Nephron (organoid): ENCODE data around the gene NCKIPSD.

Experiments
- H3K27ac Mint-ChIP-seq, 3 experiments: 2 replicates each; pipeline ENCODE4 v1.8.0; 2020; ENCODE audit warnings: mixed read lengths in 3 of 3, mild to moderate bottlenecking in 2 of 3, moderate library complexity in 1 of 3
- H3K27me3 Mint-ChIP-seq: 2 replicates; pipeline ENCODE4 v1.8.0; 2021; ENCODE audit warnings: low read depth, mild to moderate bottlenecking, moderate library complexity, mixed read lengths
- H3K36me3 Mint-ChIP-seq: 2 replicates; pipeline ENCODE4 v1.8.0; 2020; ENCODE audit warnings: low read depth, mixed read lengths
- H3K4me1 Mint-ChIP-seq: 2 replicates; pipeline ENCODE4 v1.8.0; 2020; ENCODE audit warnings: mixed read lengths
- H3K4me3 Mint-ChIP-seq, 3 experiments: 2 replicates each; pipeline ENCODE4 v1.8.0; 2020; ENCODE audit warnings: mild to moderate bottlenecking in 3 of 3, mixed read lengths in 3 of 3, moderate library complexity in 2 of 3
- H3K9me3 Mint-ChIP-seq: 2 replicates; pipeline ENCODE4 v1.8.0; 2020; ENCODE audit warnings: mixed read lengths
- CTCF ChIP-seq, 3 experiments: fragments of 200-600 bp; sonication (generic); IDR thresholded peaks; one replicate each; pipeline ENCODE4 v1.5.0; 2021; ENCODE audit warnings: antibody characterized with exemption in 3 of 3; ENCODE audit not compliant: unreplicated experiment in 3 of 3

The NCKIPSD gene

DNA sequence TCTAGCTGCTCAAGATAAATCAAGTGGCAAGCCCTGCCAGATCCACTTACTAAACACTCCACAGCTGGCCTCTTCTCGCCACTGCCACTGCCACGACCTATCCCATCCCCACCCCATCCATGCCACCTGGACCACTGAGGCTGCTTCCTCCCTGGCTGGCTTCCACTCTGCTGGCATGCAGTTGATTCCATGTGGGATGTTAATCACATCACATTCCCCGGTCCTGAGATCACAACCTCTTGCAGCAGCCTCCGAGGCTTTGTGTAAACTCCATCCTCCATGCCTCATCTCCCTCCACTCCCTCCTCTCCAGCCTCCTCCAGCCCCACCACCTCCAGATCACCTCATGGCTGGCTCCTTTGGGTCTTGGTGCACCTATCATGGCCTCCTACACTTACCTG is 7.7 kb downstream of the NCKIPSD start:
- TF ChIP-seq CTCF (IDR thresholded peaks at IDR 0.05; ENCODE audit: unreplicated experiment in 3 of 3): no peak
- Mint-ChIP-seq H3K9me3 (no peaks in the 10 kb centered on the region), H3K27me3 (no peaks in the 10 kb centered on the region), H3K4me3 (no peak overlapping the region), H3K4me1 (peaks cover 3% of the 10 kb centered on the region), H3K27ac (no peak overlapping the region), H3K36me3 (peaks cover 41% of the 10 kb centered on the region)

GRCh38 chr3:48674505-48674904 is 11.2 kb downstream of the NCKIPSD start:
- H3K27ac Mint-ChIP-seq: no peak overlapping the region
- H3K9me3 Mint-ChIP-seq: no peaks in the 10 kb centered on the region
- no peaks in the 10 kb centered on the region for H3K27me3 Mint-ChIP-seq
- TF ChIP-seq CTCF (IDR thresholded peaks at IDR 0.05; ENCODE audit: unreplicated experiment in 3 of 3): no peak
- H3K36me3 Mint-ChIP-seq: peaks cover 38% of the 10 kb centered on the region
- no peak overlapping the region for H3K4me3 Mint-ChIP-seq
- H3K4me1 Mint-ChIP-seq: no peaks in the 10 kb centered on the region

GRCh38 chr3:48672522-48672921 is 13.2 kb downstream of the NCKIPSD start:
- no peak for TF ChIP-seq CTCF (IDR thresholded peaks at IDR 0.05; ENCODE audit: unreplicated experiment in 3 of 3)
- H3K27me3 Mint-ChIP-seq: no peaks in the 10 kb centered on the region
- peaks cover 23% of the 10 kb centered on the region for H3K36me3 Mint-ChIP-seq
- no peaks in the 10 kb centered on the region for H3K9me3 Mint-ChIP-seq
- no peak overlapping the region for H3K27ac Mint-ChIP-seq
- no peak overlapping the region for H3K4me3 Mint-ChIP-seq
- no peaks in the 10 kb centered on the region for H3K4me1 Mint-ChIP-seq

- peaks cover 11% of the 10 kb centered on the region for H3K27me3 Mint-ChIP-seq
- TF ChIP-seq CTCF (IDR thresholded peaks at IDR 0.05; ENCODE audit: unreplicated experiment in 3 of 3): no peak
- peaks cover 10% of the 10 kb centered on the region for H3K4me1 Mint-ChIP-seq
- no peak overlapping the region for H3K27ac Mint-ChIP-seq
- H3K9me3 Mint-ChIP-seq: no peaks in the 10 kb centered on the region
- H3K36me3 Mint-ChIP-seq: no peaks in the 10 kb centered on the region
- H3K4me3 Mint-ChIP-seq: peak overlapping the region; percentile 62 to 97 (median 65)
These were observed 20.8 kb downstream of the NCKIPSD start for GRCh38 chr3:48664929-48665328.

GRCh38 chr3:48664313-48664644 is 21.4 kb downstream of the NCKIPSD start:
- peaks cover 14% of the 10 kb centered on the region for H3K27me3 Mint-ChIP-seq
- peak; percentile 17 to 43 (median 31) for TF ChIP-seq CTCF (IDR thresholded peaks at IDR 0.05; ENCODE audit: unreplicated experiment in 3 of 3)
- H3K27ac Mint-ChIP-seq: peak overlapping the region; percentile 84 to 97 (median 93)
- peaks cover 10% of the 10 kb centered on the region for H3K4me1 Mint-ChIP-seq
- H3K4me3 Mint-ChIP-seq: peak overlapping the region; percentile 95 to 97 (median 97)
- no peaks in the 10 kb centered on the region for H3K36me3 Mint-ChIP-seq
- H3K9me3 Mint-ChIP-seq: no peaks in the 10 kb centered on the region

DNA sequence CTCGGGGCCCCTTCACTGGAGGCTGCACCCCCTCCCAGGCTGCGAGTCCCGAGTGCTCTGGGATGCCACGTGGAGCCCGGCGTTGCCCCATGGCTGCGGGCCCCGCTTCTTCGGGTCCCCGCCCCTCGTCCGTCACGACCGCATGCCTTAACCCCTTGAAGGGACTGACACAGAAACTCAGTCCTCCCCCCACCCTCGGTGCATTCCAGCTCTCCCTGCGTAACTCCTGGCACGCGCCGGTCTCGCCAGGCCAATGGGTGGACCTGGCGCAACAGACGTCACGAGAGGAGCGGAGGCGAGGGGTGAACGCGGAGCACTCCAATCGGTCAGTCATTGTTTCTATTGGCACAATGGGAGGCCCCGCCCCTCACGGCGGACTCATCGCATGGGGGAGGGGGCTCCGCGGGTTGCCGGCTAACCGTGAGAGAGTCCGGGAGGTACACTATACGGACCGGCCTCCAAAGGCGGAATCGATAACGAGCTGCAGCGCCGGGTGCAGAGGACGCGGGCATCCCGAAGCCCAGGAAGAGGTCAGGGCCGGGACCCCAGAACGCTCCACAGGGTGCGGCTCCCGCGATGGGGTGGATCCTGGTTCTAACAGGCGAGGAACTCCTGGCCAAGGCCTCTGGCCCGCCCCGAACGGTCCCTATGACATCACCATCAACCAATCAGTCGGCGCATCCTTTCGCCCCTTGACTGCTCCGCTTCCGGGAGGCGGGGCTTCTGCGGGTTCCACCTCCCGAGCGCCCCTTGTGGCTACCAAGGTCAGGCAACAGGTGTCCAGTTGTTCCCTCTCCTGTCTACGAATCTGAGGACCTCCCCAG is 22.0 kb downstream of the NCKIPSD start:
- Mint-ChIP-seq H3K36me3 (peaks cover 2% of the 10 kb centered on the region), H3K27me3 (peaks cover 14% of the 10 kb centered on the region), H3K4me3 (peak overlapping the region; percentile 95 to 97 (median 97)), H3K27ac (peak overlapping the region; percentile 84 to 97 (median 93)), H3K4me1 (peaks cover 10% of the 10 kb centered on the region), H3K9me3 (peaks cover 3% of the 10 kb centered on the region)
- TF ChIP-seq CTCF (IDR thresholded peaks at IDR 0.05; ENCODE audit: unreplicated experiment in 3 of 3): peak; percentile 84 to 92 (median 89)
